A673 (cell line): Measurements from ENCODE around the gene MGLL.

ENCODE experiments used
- EZH2 ChIP-seq: fragments of 200-600 bp; sonication (generic); IDR thresholded peaks from 2 replicates; pipeline ENCODE4 v1.6.1; 2017; ENCODE audit warnings: borderline replicate concordance, low read depth, mild to moderate bottlenecking, mixed read lengths, antibody characterized with exemption, low read length; ENCODE audit not compliant: poor library complexity, severe bottlenecking
- TF ChIP-seq, protein P1 (sequence below): fragments of 300-800, 200-600 bp; sonication (generic); conservative IDR thresholded peaks from 2 replicates; pipeline ENCODE4 v1.5.1; 2017; ENCODE audit warnings: low read depth, mild to moderate bottlenecking, antibody characterized with exemption, low read length, moderate library complexity, mixed read lengths

GRCh38 chr3:127825756-127826155 lies 3.4 kb upstream of the MGLL start:
- TF ChIP-seq, protein P1, sequence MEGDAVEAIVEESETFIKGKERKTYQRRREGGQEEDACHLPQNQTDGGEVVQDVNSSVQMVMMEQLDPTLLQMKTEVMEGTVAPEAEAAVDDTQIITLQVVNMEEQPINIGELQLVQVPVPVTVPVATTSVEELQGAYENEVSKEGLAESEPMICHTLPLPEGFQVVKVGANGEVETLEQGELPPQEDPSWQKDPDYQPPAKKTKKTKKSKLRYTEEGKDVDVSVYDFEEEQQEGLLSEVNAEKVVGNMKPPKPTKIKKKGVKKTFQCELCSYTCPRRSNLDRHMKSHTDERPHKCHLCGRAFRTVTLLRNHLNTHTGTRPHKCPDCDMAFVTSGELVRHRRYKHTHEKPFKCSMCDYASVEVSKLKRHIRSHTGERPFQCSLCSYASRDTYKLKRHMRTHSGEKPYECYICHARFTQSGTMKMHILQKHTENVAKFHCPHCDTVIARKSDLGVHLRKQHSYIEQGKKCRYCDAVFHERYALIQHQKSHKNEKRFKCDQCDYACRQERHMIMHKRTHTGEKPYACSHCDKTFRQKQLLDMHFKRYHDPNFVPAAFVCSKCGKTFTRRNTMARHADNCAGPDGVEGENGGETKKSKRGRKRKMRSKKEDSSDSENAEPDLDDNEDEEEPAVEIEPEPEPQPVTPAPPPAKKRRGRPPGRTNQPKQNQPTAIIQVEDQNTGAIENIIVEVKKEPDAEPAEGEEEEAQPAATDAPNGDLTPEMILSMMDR: no peak
- no peak for TF ChIP-seq EZH2
